AG10803 (cell line): ENCODE measurements around the gene TMEM223.

Experiments used
- DNase-seq: peaks from one replicate; pipeline ENCODE4 v3.0.0; 2010; ENCODE audit warnings: low read depth
- H3K4me3 ChIP-seq: 2 replicates; pipeline ENCODE4 v1.5.1; 2011; ENCODE audit warnings: mild to moderate bottlenecking, low read length, control low read depth
- CTCF ChIP-seq: conservative IDR thresholded peaks from 2 replicates; pipeline ENCODE4 v1.5.1; 2011; ENCODE audit warnings: mild to moderate bottlenecking, low read length, control low read depth, inconsistent platforms

The TMEM223 gene

GRCh38 chr11:62791501-62792201 is at the start of gene TMEM223:
Gene TMEM223 (minus strand): TSS chr11:62792006. CDS start chr11:62791994, 12 bp downstream.
- peak; percentile 70 for DNase-seq
- no peak for TF ChIP-seq CTCF
- H3K4me3 ChIP-seq = peak within 1 kb of the TSS; percentile 87

GRCh38 chr11:62840721-62841360 is 49.0 kb upstream of the TMEM223 start:
- H3K4me3 ChIP-seq = peak overlapping the region; percentile 94
- peak; percentile 83 for DNase-seq

GRCh38 chr11:62839050-62839945 is 47.5 kb upstream of the TMEM223 start, which contains the start of gene WDR74:
Gene WDR74 (minus strand): TSS chr11:62839590. CDS start chr11:62839570, 20 bp downstream.
- no peak for TF ChIP-seq CTCF
- H3K4me3 ChIP-seq = peak within 1 kb of the TSS; percentile 94
- peak; percentile 88 for DNase-seq

- DNase-seq = no peak
- no peak overlapping the region for H3K4me3 ChIP-seq
- TF ChIP-seq CTCF = no peak
These were observed 43.5 kb upstream of the TMEM223 start for GRCh38 chr11:62835336-62835735.

- peak; percentile 24 for DNase-seq
- H3K4me3 ChIP-seq = peak within 1 kb of the TSS; percentile 86
- no peak for TF ChIP-seq CTCF
These were observed 40.8 kb upstream of the TMEM223 start, which contains the start of gene TEX54 for GRCh38 chr11:62832336-62833234. Gene TEX54 (minus strand): TSS chr11:62832841.

GRCh38 chr11:62831520-62832335 is 39.9 kb upstream of the TMEM223 start, which contains the start of gene STX5:
Gene STX5 (minus strand): TSS chr11:62832051. CDS start chr11:62831243, 808 bp downstream.
- DNase-seq = peak; percentile 97
- H3K4me3 ChIP-seq = peak within 1 kb of the TSS; percentile 86
- no peak for TF ChIP-seq CTCF
